GM21619 (cell line): Measurements from ENCODE around the gene ZNF443.
A peak's percentile ranks its signal among the peaks of the same experiment; 100 is the strongest.
"Not testable (repeated sequence)": the region's sequence is repeated elsewhere in the genome, so short reads cannot be mapped to it uniquely, and the experiment has no call there.

ENCODE experiments used
- ATAC-seq: cut with Tn5 transposase; IDR thresholded peaks from one replicate; pipeline ENCODE4 v1.9.1; 2021; ENCODE audit not compliant: unreplicated experiment

The ZNF443 gene

DNA sequence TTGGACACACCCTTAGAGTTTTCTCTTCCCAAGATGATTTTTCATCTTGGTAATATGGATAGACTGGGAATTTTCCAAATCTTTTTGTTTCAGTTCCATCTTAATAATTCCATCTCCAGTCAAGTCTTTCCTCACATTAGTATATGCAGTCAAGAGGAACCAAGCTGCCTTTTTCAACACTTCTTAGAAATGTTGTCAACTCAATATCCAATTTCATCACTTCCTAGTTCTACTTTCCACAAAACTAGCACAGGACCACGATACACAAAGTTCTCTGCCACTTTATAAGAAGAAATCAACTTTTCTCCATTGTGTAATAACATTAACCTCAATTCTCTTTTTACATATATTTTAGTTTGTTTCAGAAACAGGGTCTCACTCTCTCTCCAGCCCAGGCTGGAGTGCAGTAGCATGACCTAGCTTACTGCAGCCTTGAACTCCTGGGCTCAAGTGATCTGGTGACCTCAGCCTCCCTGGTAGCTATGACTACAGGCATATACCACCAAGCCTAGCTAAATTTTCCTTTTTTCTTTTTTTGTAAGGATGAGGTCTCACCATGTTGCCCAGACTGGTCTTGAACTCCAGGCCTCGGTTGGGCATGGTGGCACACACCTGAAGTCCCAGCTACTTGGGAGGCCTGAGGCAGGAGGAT, 15.5 kb downstream of the ZNF443 start:
- ATAC-seq: no peak

DNA sequence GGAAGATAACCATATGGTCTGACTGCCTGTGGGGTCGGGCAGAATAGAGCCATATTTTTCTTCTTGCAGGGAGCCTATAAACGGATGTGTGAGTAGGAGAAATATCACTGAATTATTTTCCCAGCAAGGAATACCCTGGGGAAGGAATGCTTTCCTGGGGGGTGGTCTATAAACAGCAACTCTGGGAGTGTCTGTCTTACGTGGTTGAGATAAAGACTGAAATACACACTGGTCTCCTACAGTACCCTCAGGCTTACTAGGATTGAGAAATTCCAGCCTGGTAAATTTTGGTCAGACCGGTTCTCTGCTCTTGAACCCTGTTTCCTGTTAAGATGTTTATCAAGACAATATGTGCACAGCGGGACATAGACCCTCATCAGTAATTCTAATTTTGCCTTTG, 23.5 kb downstream of the ZNF443 start:
- ATAC-seq: not testable (repeated sequence)

DNA sequence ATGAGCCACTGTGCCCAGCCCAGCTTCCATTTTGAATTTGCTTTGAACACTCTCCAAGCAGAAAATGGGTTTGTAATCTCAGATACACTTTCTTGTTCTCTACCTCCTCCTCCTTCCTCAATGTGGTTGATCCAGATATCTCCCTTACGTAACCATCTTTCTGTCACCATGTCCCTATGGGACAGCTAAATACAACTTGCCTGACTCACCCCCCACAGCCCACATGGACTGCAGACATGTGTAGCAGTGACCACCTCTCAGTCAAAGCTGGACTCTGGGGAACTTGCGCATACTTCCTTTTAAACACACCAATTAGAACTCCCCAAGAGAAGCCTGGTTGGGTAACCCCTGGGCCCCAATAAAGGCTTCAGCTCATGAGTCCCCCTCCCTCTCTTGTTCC, 28.9 kb downstream of the ZNF443 start:
- no peak for ATAC-seq

DNA sequence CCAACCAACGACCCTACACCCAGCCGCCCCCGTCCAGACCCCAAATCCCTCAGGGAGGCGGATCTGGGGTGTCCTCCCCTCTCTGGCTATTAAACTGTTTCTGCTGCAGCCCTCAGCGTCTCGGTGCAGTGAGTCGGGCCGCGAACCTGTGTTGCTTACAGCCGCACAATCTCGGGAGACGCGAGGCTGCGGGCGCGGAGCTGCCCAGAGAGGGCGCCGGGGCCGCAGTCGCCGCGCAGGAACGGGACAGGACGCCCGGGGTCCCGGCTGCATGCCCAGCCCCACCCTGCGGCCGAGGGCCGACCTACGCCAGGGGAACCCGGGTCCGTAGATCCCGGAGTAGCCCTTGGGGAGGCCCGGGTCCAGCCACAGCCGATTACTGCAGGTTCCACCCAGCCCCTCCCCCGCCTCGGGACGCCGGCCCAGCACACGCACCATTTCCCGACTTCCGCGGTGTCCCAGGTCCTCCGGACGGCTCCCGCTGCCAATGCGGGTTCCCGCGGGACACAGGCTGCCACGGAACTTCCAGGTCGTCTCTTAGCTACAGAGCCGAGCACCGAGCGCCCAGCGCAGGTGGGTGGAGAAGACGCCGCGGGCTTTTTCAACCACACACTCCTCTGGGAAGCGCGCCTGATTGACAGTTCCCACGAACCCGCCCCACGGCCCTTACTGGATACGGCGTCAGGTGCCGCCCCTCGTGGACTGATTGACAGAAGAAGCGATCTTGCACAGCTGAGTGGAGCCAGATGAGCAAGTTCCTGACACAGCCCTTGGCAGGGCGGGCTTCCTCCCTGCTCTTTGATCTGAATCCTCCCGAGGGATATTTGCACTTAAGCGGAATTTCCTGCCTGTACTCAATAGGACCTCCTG, 40.0 kb downstream of the ZNF443 start, which contains the start of gene ZNF799:
ZNF799 (minus strand) TSS at position 639 of the 870 bp plus-strand sequence; CDS start at position 438, 201 bp downstream.
- peak; percentile 86 for ATAC-seq

DNA sequence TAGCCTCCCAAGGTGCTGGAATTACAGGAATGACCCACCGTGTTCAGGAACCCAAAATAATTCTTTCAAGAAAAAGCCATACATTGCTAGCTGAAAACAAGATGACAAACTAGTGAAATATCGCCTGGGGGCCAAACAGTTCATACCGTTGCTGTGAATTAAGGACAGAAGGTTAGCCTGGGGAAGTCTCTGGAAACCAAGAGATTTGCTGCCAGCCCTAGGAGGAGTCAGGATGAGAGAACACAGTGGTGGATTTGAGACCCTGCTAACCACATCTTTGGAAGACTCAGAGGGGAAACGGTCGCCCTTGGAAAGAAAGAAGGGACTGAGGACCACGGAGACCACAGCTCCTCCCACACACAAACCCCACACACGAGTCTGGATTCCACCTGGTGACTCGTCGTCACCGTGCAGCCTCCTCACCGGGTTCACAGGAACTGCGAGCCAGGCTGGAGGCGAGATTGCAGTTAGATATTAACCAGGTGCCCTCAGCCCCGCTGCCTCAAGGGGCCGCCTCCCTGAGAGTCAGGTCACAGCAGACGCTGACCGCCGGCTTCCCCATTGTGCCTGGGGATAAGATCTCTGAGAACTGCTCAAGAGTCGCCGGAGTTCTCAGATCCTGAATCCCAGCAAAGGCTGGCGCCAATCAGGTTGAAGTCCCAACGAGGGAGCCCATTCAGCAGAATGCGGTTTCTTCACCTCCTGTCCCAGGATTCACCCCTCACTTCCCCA, 40.8 kb downstream of the ZNF443 start:
- ATAC-seq: peak; percentile 43

DNA sequence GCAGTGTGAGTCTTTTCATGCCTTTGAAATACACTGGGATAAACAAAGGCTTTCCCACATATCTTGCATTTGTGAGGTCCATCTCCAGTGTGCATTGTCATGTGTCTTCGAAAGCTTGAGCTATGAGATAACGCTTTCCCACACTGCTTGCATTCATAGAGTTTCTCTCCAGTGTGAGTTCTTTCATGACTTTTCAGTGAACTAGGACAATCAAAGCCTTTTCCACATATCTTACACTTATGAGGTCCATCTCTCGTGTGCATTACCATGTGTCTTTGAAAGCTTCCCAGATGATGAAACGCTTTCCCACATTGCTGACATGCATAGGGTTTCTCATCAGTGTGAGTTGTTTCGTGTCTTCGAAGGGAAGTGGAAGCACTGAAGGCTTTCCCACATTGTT, 49.7 kb downstream of the ZNF443 start:
- not testable (repeated sequence) for ATAC-seq

DNA sequence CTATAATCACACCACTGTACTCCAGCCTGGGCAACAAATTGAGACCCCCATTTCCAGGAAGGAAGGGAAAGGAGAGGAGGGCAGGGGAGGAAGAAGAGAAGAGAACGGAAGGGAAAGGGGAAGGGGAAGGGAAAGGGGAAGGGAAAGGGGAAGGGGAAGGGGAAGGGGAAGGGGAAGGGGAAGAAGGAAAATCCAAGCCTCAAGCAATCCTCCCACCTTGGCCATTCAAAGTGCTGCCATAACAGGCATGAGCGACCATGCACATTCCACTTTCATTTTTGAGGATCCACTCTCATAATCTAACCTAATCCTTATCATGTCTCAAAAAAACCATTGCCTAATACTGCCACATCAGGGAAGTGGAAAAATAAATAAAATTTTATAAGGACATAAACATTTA, 54.5 kb downstream of the ZNF443 start:
- ATAC-seq: not testable (repeated sequence)

DNA sequence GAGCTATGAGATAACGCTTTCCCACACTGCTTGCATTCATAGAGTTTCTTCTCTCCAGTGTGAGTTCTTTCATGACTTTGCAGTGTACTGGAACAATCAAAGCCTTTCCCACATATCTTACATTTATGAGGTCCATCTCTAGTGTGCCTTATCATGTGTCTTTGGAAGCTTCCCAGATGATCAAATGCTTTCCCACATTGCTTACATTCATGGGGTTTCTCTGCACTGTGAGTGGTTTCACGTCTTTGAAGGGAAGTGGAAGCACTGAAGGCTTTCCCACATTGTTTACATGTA, 60.4 kb downstream of the ZNF443 start:
- ATAC-seq: no peak

DNA sequence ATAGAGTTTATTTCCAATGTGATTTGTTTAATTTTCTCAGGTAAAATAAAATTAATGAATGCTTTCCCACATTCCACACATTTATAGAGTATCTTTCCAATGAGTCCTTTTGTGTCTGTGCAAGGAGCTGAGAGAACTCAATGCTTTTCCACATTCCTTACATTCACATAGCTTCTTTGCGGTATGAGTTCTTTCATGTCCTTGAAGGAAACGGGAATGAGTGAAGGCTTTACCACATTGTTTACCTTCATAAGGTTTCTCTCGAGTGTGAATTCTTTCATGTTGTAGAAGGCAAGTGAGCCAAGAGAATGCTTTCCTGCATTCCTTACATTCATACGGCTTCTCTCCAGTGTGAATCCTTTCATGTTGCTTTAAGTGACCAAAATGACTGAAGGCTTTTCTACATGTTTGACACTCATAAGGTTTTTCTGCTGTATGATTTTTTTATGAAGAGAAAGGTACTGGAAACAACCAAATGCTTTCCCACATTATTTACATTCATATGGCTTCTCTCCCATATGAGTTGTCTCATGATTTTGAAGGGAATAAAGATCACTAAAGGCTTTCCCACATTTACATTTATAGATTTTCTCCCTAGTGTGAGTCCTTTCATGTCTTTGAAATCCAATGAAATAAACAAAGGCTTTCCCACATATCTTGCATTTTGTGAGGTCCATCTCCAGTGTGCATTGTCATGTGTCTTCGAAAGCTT, 60.9 kb downstream of the ZNF443 start:
- ATAC-seq: no peak
